ENCODE results near the gene DEGS2. TPM values are rescaled to one million over a fixed set of nuclear protein-coding genes. Genes with fewer than 3 reads are reported as not detected.
"Not testable (repeated sequence)": the region's sequence is repeated elsewhere in the genome, so short reads cannot be mapped to it uniquely, and the experiment has no call there.

The DEGS2 gene
- total RNA-seq, 1 experiment from 2014 or later = 1.8 TPM

DNA sequence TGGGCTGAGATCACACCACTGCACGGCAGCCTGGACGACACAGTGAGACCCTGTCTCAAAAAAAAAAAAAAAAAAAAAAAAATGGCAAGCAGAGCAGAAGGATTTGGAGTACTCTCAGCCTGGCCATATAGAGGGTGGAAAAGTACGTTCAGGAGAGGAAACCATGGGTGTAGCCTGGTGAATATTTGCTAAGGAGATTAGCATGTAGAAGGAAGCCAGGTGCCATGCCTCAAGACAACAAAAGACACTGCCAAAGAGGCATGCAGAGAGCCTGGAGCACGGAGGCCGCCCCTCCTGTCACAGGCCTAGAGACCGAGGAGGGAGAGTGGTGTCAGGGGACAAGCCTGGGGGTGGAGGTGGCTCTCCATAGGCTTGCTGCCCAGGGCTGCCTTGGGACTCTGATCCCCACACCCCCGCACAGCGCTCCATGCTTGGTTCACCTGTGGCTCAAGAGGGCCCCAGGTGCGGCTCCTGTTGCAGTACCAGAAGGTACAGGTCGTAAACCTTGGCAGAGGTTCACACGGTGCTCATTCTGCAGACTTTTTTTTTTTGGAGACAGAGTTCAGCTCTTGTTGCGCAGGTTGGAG lies 27.9 kb upstream of the DEGS2 start:
- RAD21 ChIA-PET (ENCODE audit: low non-redundant PET in 1 of 2, low total read pairs in 2 of 2, uncharacterized antibody in 2 of 2, unreplicated experiment in 2 of 2) = no interaction called here
- Histone ChIP-seq H3K4me2 (ENCODE audit: low read length) (no peak overlapping the region), H4K20me1 (ENCODE audit: insufficient read depth) (no peaks in the 10 kb centered on the region), H3K79me2 (ENCODE audit: insufficient read depth, low read length) (no peaks in the 10 kb centered on the region), H3K27me3 (ENCODE audit: insufficient read depth, low read length) (no peaks in the 10 kb centered on the region), H3K9me3 (ENCODE audit: control insufficient read depth in 1 of 2, insufficient read depth in 1 of 2, low read depth in 1 of 2, low read length in 2 of 2) (no peaks in the 10 kb centered on the region), H3K9me2 (ENCODE audit: insufficient read depth) (no peaks in the 10 kb centered on the region), H3K9ac (ENCODE audit: low read length) (no peak overlapping the region), H3K27ac (ENCODE audit: low read depth, low read length) (no peak overlapping the region), H3K36me3 (ENCODE audit: control insufficient read depth in 1 of 2, insufficient read depth in 2 of 2, low read length in 2 of 2) (no peaks in the 10 kb centered on the region), H2AFZ (ENCODE audit: low read depth, low read length, poor library complexity, severe bottlenecking) (no peak overlapping the region), H3K4me1 (ENCODE audit: control insufficient read depth in 1 of 2, insufficient read depth in 2 of 2, low read length in 2 of 2) (peaks cover 2 to 21% of the 10 kb centered on the region in 2 experiments), H3K4me3 (replicated peaks in 1 of 2; ENCODE audit: low read depth in 1 of 2, low read length in 2 of 2) (no peak overlapping the region)
- TF ChIP-seq FOSL1 (IDR thresholded peaks at IDR 0.05; ENCODE audit: low read depth) (no peak), YY1 (IDR thresholded peaks at IDR 0.05; ENCODE audit: extremely low read depth, insufficient replicate concordance, low read depth, low read length) (no peak), TCF7L2 (IDR thresholded peaks at IDR 0.05; ENCODE audit: borderline replicate concordance, extremely low read depth, insufficient read depth, insufficient read length) (no peak), EZH2 (IDR thresholded peaks at IDR 0.05) (no peak), ZNF274 (IDR thresholded peaks at IDR 0.05; ENCODE audit: low read depth, low read length) (no peak), SP1 (IDR thresholded peaks at IDR 0.05; ENCODE audit: low read depth) (no peak), POLR2AphosphoS5 (IDR thresholded peaks at IDR 0.05; ENCODE audit: low read depth, low read length) (no peak)
- TF ChIP-seq, protein P1, sequence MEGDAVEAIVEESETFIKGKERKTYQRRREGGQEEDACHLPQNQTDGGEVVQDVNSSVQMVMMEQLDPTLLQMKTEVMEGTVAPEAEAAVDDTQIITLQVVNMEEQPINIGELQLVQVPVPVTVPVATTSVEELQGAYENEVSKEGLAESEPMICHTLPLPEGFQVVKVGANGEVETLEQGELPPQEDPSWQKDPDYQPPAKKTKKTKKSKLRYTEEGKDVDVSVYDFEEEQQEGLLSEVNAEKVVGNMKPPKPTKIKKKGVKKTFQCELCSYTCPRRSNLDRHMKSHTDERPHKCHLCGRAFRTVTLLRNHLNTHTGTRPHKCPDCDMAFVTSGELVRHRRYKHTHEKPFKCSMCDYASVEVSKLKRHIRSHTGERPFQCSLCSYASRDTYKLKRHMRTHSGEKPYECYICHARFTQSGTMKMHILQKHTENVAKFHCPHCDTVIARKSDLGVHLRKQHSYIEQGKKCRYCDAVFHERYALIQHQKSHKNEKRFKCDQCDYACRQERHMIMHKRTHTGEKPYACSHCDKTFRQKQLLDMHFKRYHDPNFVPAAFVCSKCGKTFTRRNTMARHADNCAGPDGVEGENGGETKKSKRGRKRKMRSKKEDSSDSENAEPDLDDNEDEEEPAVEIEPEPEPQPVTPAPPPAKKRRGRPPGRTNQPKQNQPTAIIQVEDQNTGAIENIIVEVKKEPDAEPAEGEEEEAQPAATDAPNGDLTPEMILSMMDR (IDR thresholded peaks at IDR 0.05 in 2 of 3, conservative IDR thresholded peaks at IDR 0.05 in 1 of 3; ENCODE audit: borderline replicate concordance in 1 of 3, insufficient read depth in 1 of 3, low read depth in 2 of 3, low read length in 2 of 3) = no peak
- peak; percentile 18; the same call in 1 of the 2 replicates for ATAC-seq
- no peak for DNase-seq (ENCODE audit: low read depth, low spot score)
- intact Hi-C loops (cut with micrococcal nuclease) = no loop called here
- no TSS peak for BruUV-seq (replicated peaks)
- POLR2A ChIA-PET = no interaction called here
- CTCF ChIA-PET = no interaction called here

DNA sequence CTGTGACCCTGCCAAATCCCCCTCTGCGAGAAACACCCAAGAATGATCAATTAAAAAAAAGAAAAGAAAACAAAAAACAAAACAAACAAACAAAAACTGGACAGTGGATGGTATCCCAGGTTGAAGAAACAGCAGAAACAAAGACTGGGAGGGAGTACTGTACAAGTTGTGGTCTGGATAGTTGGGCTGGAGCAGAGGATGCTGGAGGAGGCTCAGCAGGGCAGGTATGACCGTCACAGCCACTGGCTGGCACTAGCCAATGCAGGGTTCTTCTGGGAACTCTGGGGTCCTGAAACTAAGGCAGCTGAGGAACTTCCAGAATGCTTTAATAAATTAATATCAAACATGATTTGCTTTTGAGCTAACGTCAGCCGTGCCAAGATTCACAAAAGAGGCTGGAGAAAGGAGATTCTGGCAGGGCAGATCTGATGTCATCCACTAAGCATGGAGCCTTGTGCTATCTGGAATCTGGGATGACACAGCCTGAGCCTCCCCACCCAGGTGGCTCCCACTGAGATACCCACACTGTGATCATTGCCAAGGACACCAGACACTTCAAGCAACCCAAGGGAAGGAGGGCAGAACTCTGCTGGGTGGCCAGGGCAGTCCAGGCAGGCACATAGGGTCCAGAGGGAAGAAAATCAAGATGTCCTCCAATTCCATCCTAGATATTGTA lies 22.6 kb upstream of the DEGS2 start:
- intact Hi-C loops (cut with micrococcal nuclease); H3K4me2 ChIP-seq (ENCODE audit: low read length); H3K27me3 ChIP-seq (ENCODE audit: insufficient read depth, low read length); H3K27ac ChIP-seq (ENCODE audit: low read depth, low read length); BruUV-seq (replicated peaks); ATAC-seq; POLR2A ChIA-PET; H3K9me3 ChIP-seq (ENCODE audit: control insufficient read depth in 1 of 2, insufficient read depth in 1 of 2, low read depth in 1 of 2, low read length in 2 of 2); RAD21 ChIA-PET (ENCODE audit: low non-redundant PET in 1 of 2, low total read pairs in 2 of 2, uncharacterized antibody in 2 of 2, unreplicated experiment in 2 of 2); H3K79me2 ChIP-seq (ENCODE audit: insufficient read depth, low read length); H3K9me2 ChIP-seq (ENCODE audit: insufficient read depth); DNase-seq (ENCODE audit: low read depth, low spot score); H3K4me1 ChIP-seq (ENCODE audit: control insufficient read depth in 1 of 2, insufficient read depth in 2 of 2, low read length in 2 of 2); H3K9ac ChIP-seq (ENCODE audit: low read length); H4K20me1 ChIP-seq (ENCODE audit: insufficient read depth); CTCF ChIA-PET; H2AFZ ChIP-seq (ENCODE audit: low read depth, low read length, poor library complexity, severe bottlenecking); H3K4me3 ChIP-seq (replicated peaks in 1 of 2; ENCODE audit: low read depth in 1 of 2, low read length in 2 of 2); H3K36me3 ChIP-seq (ENCODE audit: control insufficient read depth in 1 of 2, insufficient read depth in 2 of 2, low read length in 2 of 2): not testable (repeated sequence)

DNA sequence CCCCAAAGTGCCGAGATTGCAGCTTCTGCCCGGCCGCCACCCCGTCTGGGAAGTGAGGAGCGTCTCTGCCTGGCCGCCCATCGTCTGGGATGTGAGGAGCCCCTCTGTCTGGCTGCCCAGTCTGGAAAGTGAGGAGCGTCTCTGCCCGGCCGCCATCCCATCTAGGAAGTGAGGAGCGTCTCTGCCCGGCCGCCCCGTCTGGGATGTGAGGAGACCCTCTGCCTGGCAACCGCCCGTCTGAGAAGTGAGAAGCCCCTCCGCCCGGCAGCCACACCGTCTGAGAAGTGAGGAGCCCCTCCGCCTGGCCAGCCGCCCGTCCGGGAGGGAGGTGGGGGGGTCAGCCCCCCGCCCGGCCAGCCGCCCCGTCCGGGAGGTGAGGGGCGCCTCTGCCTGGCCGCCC lies 21.2 kb upstream of the DEGS2 start:
- CTCF ChIA-PET; BruUV-seq (replicated peaks); ATAC-seq; H3K4me3 ChIP-seq (replicated peaks in 1 of 2; ENCODE audit: low read depth in 1 of 2, low read length in 2 of 2); H4K20me1 ChIP-seq (ENCODE audit: insufficient read depth); DNase-seq (ENCODE audit: low read depth, low spot score); H3K9me3 ChIP-seq (ENCODE audit: control insufficient read depth in 1 of 2, insufficient read depth in 1 of 2, low read depth in 1 of 2, low read length in 2 of 2); H3K9me2 ChIP-seq (ENCODE audit: insufficient read depth); POLR2A ChIA-PET; H3K9ac ChIP-seq (ENCODE audit: low read length); H3K27me3 ChIP-seq (ENCODE audit: insufficient read depth, low read length); H2AFZ ChIP-seq (ENCODE audit: low read depth, low read length, poor library complexity, severe bottlenecking); H3K4me2 ChIP-seq (ENCODE audit: low read length); RAD21 ChIA-PET (ENCODE audit: low non-redundant PET in 1 of 2, low total read pairs in 2 of 2, uncharacterized antibody in 2 of 2, unreplicated experiment in 2 of 2); H3K79me2 ChIP-seq (ENCODE audit: insufficient read depth, low read length); intact Hi-C loops (cut with micrococcal nuclease); H3K4me1 ChIP-seq (ENCODE audit: control insufficient read depth in 1 of 2, insufficient read depth in 2 of 2, low read length in 2 of 2); H3K36me3 ChIP-seq (ENCODE audit: control insufficient read depth in 1 of 2, insufficient read depth in 2 of 2, low read length in 2 of 2); H3K27ac ChIP-seq (ENCODE audit: low read depth, low read length): not testable (repeated sequence)
